ENCODE data around the gene TGM3.

- no peak for TF ChIP-seq EZH2phosphoT487 (IDR thresholded peaks at IDR 0.05; ENCODE audit: unreplicated experiment)
- TF ChIP-seq CTCF (conservative IDR thresholded peaks at IDR 0.05; ENCODE audit: low read depth in 2 of 2) = no peak
- no peak for TF ChIP-seq EZH2 (IDR thresholded peaks at IDR 0.05; ENCODE audit: low read depth, unreplicated experiment)
- TF ChIP-seq CREB1 (CRISPR knock-in tag; IDR thresholded peaks at IDR 0.05; ENCODE audit: low read depth) = no peak
- TF ChIP-seq REST (IDR thresholded peaks at IDR 0.05; ENCODE audit: unreplicated experiment) = no peak
- TF ChIP-seq POLR2AphosphoS5 (IDR thresholded peaks at IDR 0.05; ENCODE audit: low read depth) = no peak
- no peak for TF ChIP-seq ZNF331 (CRISPR knock-in tag; IDR thresholded peaks at IDR 0.05; ENCODE audit: low read depth)
- no peak for TF ChIP-seq ZNF114 (CRISPR knock-in tag; IDR thresholded peaks at IDR 0.05)
- TF ChIP-seq JUNB (IDR thresholded peaks at IDR 0.05; ENCODE audit: unreplicated experiment) = no peak
- TF ChIP-seq NANOG (IDR thresholded peaks at IDR 0.05; ENCODE audit: borderline replicate concordance) = no peak
- TF ChIP-seq ETS1 (IDR thresholded peaks at IDR 0.05) = no peak
- no peak for TF ChIP-seq STAT1 (IDR thresholded peaks at IDR 0.05; ENCODE audit: unreplicated experiment)
- no peak for TF ChIP-seq ZNF462 (CRISPR knock-in tag; IDR thresholded peaks at IDR 0.05)
Measured at GRCh38 chr20:2340823-2341222, 45.0 kb downstream of the TGM3 start.
